HG02981 (cell line): ENCODE data around the gene RNF181.
"Not testable (repeated sequence)": the region's sequence is repeated elsewhere in the genome, so short reads cannot be mapped to it uniquely, and the experiment has no call there.

Experiments
- ATAC-seq: cut with Tn5 transposase; IDR thresholded peaks from one replicate; pipeline ENCODE4 v1.9.1; 2021; ENCODE audit warnings: mild to moderate bottlenecking, moderate library complexity; ENCODE audit not compliant: unreplicated experiment

RNF181 gene

GRCh38 chr2:85594715-85595300, 737 bp upstream of the RNF181 start:
- ATAC-seq = no peak

- no peak for ATAC-seq
Observed at GRCh38 chr2:85596026-85596333, 435 bp downstream of the RNF181 start.

- ATAC-seq = no peak
Observed at GRCh38 chr2:85596486-85597143, 1.1 kb downstream of the RNF181 start.

- ATAC-seq = no peak
Observed at GRCh38 chr2:85597241-85597640, 1.7 kb downstream of the RNF181 start.

- ATAC-seq = no peak
Observed at GRCh38 chr2:85598594-85599340, 3.2 kb downstream of the RNF181 start.

- no peak for ATAC-seq
Observed at GRCh38 chr2:85599468-85600234, 4.1 kb downstream of the RNF181 start.

GRCh38 chr2:85600235-85600575, 4.7 kb downstream of the RNF181 start:
- ATAC-seq = no peak

GRCh38 chr2:85600951-85601770, 5.6 kb downstream of the RNF181 start:
- ATAC-seq = no peak

GRCh38 chr2:85601771-85602475, 6.4 kb downstream of the RNF181 start:
- ATAC-seq = peak; percentile 27

- ATAC-seq = peak; percentile 96
Observed at GRCh38 chr2:85602476-85603234, 7.1 kb downstream of the RNF181 start, which contains the start of gene TMEM150A. Gene TMEM150A (minus strand): TSS chr2:85602698. CDS start chr2:85601948, 750 bp downstream.

GRCh38 chr2:85604133-85604444, 8.5 kb downstream of the RNF181 start:
- not testable (repeated sequence) for ATAC-seq

- no peak for ATAC-seq
Observed at GRCh38 chr2:85604568-85605339, 9.2 kb downstream of the RNF181 start.

GRCh38 chr2:85605406-85606115, 10.0 kb downstream of the RNF181 start:
- ATAC-seq = no peak

- no peak for ATAC-seq
Observed at GRCh38 chr2:85606116-85606455, 10.5 kb downstream of the RNF181 start.

GRCh38 chr2:85607268-85608215, 12.0 kb downstream of the RNF181 start:
- no peak for ATAC-seq

GRCh38 chr2:85611217-85611704, 15.7 kb downstream of the RNF181 start:
- no peak for ATAC-seq
